HEK293 (cell line): ENCODE results near the gene CYRIA.

Source experiments
- CTCF ChIA-PET: fragments of 350-600 bp; formaldehyde crosslinking; extraction: SDS; loops from one replicate; lab custom pipeline; 2021; ENCODE audit warnings: antibody characterized with exemption; lab: Yijun Ruan, JAX
- POLR2A ChIA-PET: fragments of 300-600 bp; formaldehyde crosslinking; extraction: SDS; loops from one replicate; lab custom pipeline; 2020; ENCODE audit warnings: antibody characterized with exemption, inconsistent platforms; lab: Yijun Ruan, JAX
- H3K27ac ChIP-seq: fragments of 200-500 bp; sonication (Bioruptor generic); 2 replicates; pipeline ENCODE4 v1.5.1; 2014; ENCODE audit warnings: low read depth, low read length, control low read depth, inconsistent platforms; ENCODE audit errors: extremely low read depth
- H3K36me3 ChIP-seq, 2 experiments: fragments of 200-500 bp in 1 of 2; sonication (Bioruptor generic) in 1 of 2; 1 replicate in 1 of 2; 2 replicates in 1 of 2; pipeline ENCODE4 v1.5.1; 2014 to 2017; ENCODE audit warnings: inconsistent platforms in 2 of 2, low read length in 2 of 2; ENCODE audit not compliant: control insufficient read depth in 2 of 2, insufficient read depth in 1 of 2
- H3K4me1 ChIP-seq: fragments of 200-500 bp; sonication (Bioruptor generic); 2 replicates; pipeline ENCODE4 v1.5.1; 2014; ENCODE audit warnings: mild to moderate bottlenecking, low read length, inconsistent platforms; ENCODE audit not compliant: control insufficient read depth, insufficient read depth
- H3K4me3 ChIP-seq: 2 replicates; pipeline ENCODE4 v1.5.1; 2011; ENCODE audit warnings: low read depth, mild to moderate bottlenecking, control low read depth, low read length, moderate library complexity
- H3K9me3 ChIP-seq: fragments of 200-500 bp; sonication (Bioruptor generic); 2 replicates; pipeline ENCODE4 v1.5.1; 2014; ENCODE audit warnings: low read depth, low read length, inconsistent platforms; ENCODE audit not compliant: control insufficient read depth, insufficient read depth
- FEZF1 ChIP-seq: fragments of 450-650 bp; formaldehyde crosslinking; IDR thresholded peaks from 2 replicates; pipeline ENCODE4 v1.5.1; 2016; ENCODE audit warnings: missing biosample characterization, missing genetic modification characterization
- MEIS1 ChIP-seq: sonication (generic); formaldehyde crosslinking; IDR thresholded peaks from 2 replicates; pipeline ENCODE4 v1.8.1; 2022; ENCODE audit warnings: missing genetic modification reagents, mild to moderate bottlenecking, borderline replicate concordance
- MZF1 ChIP-seq: fragments of 450-650 bp; formaldehyde crosslinking; IDR thresholded peaks from 2 replicates; pipeline ENCODE4 v1.5.1; 2017; ENCODE audit warnings: missing biosample characterization, missing genetic modification characterization, borderline replicate concordance
- ZIC2 ChIP-seq: fragments of 450-650 bp; formaldehyde crosslinking; IDR thresholded peaks from 2 replicates; pipeline ENCODE4 v1.5.1; 2016; ENCODE audit warnings: missing biosample characterization, missing genetic modification characterization
- ZNF157 ChIP-seq: fragments of 450-650 bp; formaldehyde crosslinking; IDR thresholded peaks from 2 replicates; pipeline ENCODE4 v1.5.1; 2016; ENCODE audit warnings: missing biosample characterization, missing genetic modification characterization
- ZNF280D ChIP-seq: fragments of 450-650 bp; formaldehyde crosslinking; IDR thresholded peaks from 2 replicates; pipeline ENCODE4 v1.5.1; 2016; ENCODE audit warnings: missing biosample characterization, missing genetic modification characterization
- ZNF341 ChIP-seq: fragments of 450-650 bp; formaldehyde crosslinking; IDR thresholded peaks from 2 replicates; pipeline ENCODE4; 2016; ENCODE audit warnings: low read depth, missing biosample characterization, missing genetic modification characterization
- ZNF350 ChIP-seq: fragments of 450-650 bp; formaldehyde crosslinking; IDR thresholded peaks from 2 replicates; pipeline ENCODE4 v1.5.0; 2017; ENCODE audit warnings: missing biosample characterization, mild to moderate bottlenecking, missing genetic modification characterization
- ZNF555 ChIP-seq: fragments of 450-650 bp; formaldehyde crosslinking; conservative IDR thresholded peaks from 2 replicates; pipeline ENCODE4 v1.5.1; 2017; ENCODE audit warnings: missing biosample characterization, mild to moderate bottlenecking, missing genetic modification characterization, inconsistent platforms
- ZNF654 ChIP-seq: fragments of 450-650 bp; formaldehyde crosslinking; IDR thresholded peaks from 2 replicates; pipeline ENCODE4 v1.5.1; 2016; ENCODE audit warnings: low read depth, missing biosample characterization, missing genetic modification characterization
- ZNF837 ChIP-seq: fragments of 450-650 bp; formaldehyde crosslinking; IDR thresholded peaks from 2 replicates; pipeline ENCODE4 v1.5.1; 2016; ENCODE audit warnings: missing biosample characterization, missing genetic modification characterization
- TF ChIP-seq, protein P1 (sequence below): fragments of 450-650 bp; formaldehyde crosslinking; IDR thresholded peaks from 2 replicates; pipeline ENCODE4 v1.5.1; 2016; ENCODE audit warnings: missing biosample characterization, missing genetic modification characterization
- TF ChIP-seq, protein P2 (sequence below): fragments of 450-650 bp; formaldehyde crosslinking; IDR thresholded peaks from 2 replicates; pipeline ENCODE4 v1.5.1; 2017; ENCODE audit warnings: missing biosample characterization, missing genetic modification characterization
- TF ChIP-seq, protein P3 (sequence below): fragments of 450-650 bp; formaldehyde crosslinking; IDR thresholded peaks from 2 replicates; pipeline ENCODE4 v1.5.1; 2016; ENCODE audit warnings: missing biosample characterization, missing genetic modification characterization, low read depth
- TF ChIP-seq, protein P4 (sequence below): fragments of 450-650 bp; formaldehyde crosslinking; IDR thresholded peaks from 2 replicates; pipeline ENCODE4 v1.5.1; 2016; ENCODE audit warnings: missing biosample characterization, missing genetic modification characterization

CYRIA gene

GRCh38 chr2:16650287-16651249 is 15.1 kb downstream of the CYRIA start:
- no peak overlapping the region; the same call in 1 of the 2 replicates for H3K27ac ChIP-seq

DNA sequence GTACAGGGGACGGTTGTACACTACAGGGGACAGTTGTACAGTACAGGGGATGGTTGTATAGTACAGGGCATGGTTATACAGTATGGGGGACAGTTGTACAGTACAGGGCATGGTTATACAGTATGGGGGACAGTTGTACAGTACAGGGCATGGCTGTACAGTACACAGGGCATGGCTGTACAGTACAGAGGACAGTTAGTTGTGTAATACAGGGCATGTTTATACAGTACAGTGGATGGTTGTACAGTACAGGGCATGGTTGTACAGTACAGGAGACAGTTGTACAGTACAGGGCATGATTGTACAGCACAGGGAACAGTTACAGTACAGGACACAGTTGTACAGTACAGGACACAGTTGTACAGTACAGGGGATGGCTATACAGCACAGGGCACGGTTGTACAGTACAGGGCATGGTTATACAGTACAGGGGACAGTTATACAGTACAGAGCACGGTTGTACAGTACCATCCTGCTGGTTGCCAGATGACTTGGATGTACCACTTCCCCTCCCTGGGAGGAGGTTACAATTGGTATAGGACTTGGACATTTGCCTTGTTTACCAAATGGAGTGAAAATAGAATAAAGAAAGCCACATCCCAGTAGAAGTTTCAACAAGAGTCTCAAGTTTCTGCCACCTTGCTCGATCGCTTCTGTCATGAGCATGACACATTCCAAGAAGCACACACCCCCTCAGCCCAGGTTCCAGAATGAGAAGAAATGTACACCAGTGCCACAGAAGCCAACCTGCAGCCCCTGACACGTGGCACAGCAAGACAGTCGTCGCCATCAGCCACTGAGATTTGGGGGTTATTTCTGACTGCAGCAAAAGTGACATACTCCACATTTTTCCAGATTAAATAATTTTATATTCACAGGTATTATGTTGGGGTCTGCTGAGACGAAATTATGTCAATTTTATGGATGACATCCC is 16.0 kb downstream of the CYRIA start:
- POLR2A ChIA-PET: no interaction called here
- H3K36me3 ChIP-seq: no peaks in the 10 kb centered on the region
- H3K27ac ChIP-seq: no peak overlapping the region
- H3K4me3 ChIP-seq: no peak overlapping the region
- H3K4me1 ChIP-seq: no peaks in the 10 kb centered on the region
- CTCF ChIA-PET: interaction anchor here (1.0 to 2.6 kb wide), 2 partner anchors 32 to 36 kb away, joined by 3 to 10 read pairs; no protein-coding TSS in a partner anchor
- H3K9me3 ChIP-seq: no peaks in the 10 kb centered on the region
- no peak for TF ChIP-seq ZNF157 (tag by site-specific recombination)
- no peak for TF ChIP-seq FEZF1
- TF ChIP-seq, protein P1, sequence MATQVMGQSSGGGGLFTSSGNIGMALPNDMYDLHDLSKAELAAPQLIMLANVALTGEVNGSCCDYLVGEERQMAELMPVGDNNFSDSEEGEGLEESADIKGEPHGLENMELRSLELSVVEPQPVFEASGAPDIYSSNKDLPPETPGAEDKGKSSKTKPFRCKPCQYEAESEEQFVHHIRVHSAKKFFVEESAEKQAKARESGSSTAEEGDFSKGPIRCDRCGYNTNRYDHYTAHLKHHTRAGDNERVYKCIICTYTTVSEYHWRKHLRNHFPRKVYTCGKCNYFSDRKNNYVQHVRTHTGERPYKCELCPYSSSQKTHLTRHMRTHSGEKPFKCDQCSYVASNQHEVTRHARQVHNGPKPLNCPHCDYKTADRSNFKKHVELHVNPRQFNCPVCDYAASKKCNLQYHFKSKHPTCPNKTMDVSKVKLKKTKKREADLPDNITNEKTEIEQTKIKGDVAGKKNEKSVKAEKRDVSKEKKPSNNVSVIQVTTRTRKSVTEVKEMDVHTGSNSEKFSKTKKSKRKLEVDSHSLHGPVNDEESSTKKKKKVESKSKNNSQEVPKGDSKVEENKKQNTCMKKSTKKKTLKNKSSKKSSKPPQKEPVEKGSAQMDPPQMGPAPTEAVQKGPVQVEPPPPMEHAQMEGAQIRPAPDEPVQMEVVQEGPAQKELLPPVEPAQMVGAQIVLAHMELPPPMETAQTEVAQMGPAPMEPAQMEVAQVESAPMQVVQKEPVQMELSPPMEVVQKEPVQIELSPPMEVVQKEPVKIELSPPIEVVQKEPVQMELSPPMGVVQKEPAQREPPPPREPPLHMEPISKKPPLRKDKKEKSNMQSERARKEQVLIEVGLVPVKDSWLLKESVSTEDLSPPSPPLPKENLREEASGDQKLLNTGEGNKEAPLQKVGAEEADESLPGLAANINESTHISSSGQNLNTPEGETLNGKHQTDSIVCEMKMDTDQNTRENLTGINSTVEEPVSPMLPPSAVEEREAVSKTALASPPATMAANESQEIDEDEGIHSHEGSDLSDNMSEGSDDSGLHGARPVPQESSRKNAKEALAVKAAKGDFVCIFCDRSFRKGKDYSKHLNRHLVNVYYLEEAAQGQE (tag by site-specific recombination): no peak
- TF ChIP-seq, protein P2, sequence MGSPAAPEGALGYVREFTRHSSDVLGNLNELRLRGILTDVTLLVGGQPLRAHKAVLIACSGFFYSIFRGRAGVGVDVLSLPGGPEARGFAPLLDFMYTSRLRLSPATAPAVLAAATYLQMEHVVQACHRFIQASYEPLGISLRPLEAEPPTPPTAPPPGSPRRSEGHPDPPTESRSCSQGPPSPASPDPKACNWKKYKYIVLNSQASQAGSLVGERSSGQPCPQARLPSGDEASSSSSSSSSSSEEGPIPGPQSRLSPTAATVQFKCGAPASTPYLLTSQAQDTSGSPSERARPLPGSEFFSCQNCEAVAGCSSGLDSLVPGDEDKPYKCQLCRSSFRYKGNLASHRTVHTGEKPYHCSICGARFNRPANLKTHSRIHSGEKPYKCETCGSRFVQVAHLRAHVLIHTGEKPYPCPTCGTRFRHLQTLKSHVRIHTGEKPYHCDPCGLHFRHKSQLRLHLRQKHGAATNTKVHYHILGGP (tag by site-specific recombination): no peak
- TF ChIP-seq, protein P3, sequence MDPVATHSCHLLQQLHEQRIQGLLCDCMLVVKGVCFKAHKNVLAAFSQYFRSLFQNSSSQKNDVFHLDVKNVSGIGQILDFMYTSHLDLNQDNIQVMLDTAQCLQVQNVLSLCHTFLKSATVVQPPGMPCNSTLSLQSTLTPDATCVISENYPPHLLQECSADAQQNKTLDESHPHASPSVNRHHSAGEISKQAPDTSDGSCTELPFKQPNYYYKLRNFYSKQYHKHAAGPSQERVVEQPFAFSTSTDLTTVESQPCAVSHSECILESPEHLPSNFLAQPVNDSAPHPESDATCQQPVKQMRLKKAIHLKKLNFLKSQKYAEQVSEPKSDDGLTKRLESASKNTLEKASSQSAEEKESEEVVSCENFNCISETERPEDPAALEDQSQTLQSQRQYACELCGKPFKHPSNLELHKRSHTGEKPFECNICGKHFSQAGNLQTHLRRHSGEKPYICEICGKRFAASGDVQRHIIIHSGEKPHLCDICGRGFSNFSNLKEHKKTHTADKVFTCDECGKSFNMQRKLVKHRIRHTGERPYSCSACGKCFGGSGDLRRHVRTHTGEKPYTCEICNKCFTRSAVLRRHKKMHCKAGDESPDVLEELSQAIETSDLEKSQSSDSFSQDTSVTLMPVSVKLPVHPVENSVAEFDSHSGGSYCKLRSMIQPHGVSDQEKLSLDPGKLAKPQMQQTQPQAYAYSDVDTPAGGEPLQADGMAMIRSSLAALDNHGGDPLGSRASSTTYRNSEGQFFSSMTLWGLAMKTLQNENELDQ (tag by site-specific recombination): no peak
- no peak for TF ChIP-seq ZNF555 (tag by site-specific recombination)
- TF ChIP-seq ZNF654 (tag by site-specific recombination): no peak

More at GRCh38 chr2:16650287-16651249, 15.1 kb downstream of the CYRIA start:
- POLR2A ChIA-PET: no interaction called here
- CTCF ChIA-PET: interaction anchor here (2.1 to 2.6 kb wide), 2 partner anchors 33 to 42 kb away, joined by 9 to 10 read pairs; no protein-coding TSS in a partner anchor
- Histone ChIP-seq H3K9me3 (no peaks in the 10 kb centered on the region), H3K36me3 (no peaks in the 10 kb centered on the region), H3K4me3 (no peak overlapping the region), H3K4me1 (no peaks in the 10 kb centered on the region)
- TF ChIP-seq MEIS1 (CRISPR knock-in tag): no peak
- no peak for TF ChIP-seq MZF1
- no peak for TF ChIP-seq ZNF280D (tag by site-specific recombination)
- no peak for TF ChIP-seq ZNF350 (tag by site-specific recombination)
- TF ChIP-seq, protein P4, sequence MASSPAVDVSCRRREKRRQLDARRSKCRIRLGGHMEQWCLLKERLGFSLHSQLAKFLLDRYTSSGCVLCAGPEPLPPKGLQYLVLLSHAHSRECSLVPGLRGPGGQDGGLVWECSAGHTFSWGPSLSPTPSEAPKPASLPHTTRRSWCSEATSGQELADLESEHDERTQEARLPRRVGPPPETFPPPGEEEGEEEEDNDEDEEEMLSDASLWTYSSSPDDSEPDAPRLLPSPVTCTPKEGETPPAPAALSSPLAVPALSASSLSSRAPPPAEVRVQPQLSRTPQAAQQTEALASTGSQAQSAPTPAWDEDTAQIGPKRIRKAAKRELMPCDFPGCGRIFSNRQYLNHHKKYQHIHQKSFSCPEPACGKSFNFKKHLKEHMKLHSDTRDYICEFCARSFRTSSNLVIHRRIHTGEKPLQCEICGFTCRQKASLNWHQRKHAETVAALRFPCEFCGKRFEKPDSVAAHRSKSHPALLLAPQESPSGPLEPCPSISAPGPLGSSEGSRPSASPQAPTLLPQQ (tag by site-specific recombination): no peak
- no peak for TF ChIP-seq ZIC2 (tag by site-specific recombination)
- TF ChIP-seq ZNF341 (tag by site-specific recombination): no peak
- no peak for TF ChIP-seq ZNF837 (tag by site-specific recombination)
